ENCODE measurements around the gene UBXN10. TPM values are rescaled to one million over a fixed set of nuclear protein-coding genes. Genes with fewer than 3 reads are reported as not detected.

Gene UBXN10
- total and polyA plus RNA-seq, 2 donors (not counting 3 experiments of a cell fraction or from before 2014, with no cell fraction given): not detected

DNA sequence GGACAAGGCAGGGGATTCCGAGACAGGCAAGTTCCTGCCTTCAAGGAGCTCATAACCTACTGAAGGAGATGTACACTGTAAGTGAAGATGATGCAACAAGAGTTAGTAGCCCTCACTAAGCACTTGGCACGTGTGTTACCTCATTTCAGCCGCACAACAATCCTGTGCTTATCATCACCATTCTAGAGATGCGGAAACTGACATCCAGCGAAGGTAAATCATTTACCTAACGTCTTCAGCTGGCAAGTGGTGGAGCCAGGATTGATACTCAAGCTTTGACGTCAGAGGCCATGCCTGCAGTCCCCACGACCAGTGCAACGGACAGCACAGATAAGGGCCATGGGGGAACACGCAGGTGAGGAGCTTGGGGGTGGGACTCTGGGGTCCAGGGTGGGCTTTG lies 2.9 kb upstream of the UBXN10 start:
- H3K79me2 ChIP-seq (ENCODE audit: control insufficient read depth, insufficient read depth, low read length): no peaks in the 10 kb centered on the region
- dilution Hi-C loops (cut with MboI; ENCODE audit: extremely low pct_ligation_motif_present, low sequenced_read_pairs) (no loop called here), intact Hi-C loops (cut with micrococcal nuclease) (no loop called here)
- no peaks in the 10 kb centered on the region for H3K9me3 ChIP-seq (replicated peaks; ENCODE audit: control insufficient read depth, insufficient read depth, low read length)
- peaks cover 4% of the 10 kb centered on the region for H3K4me1 ChIP-seq (ENCODE audit: control insufficient read depth, extremely low read depth, insufficient read depth, low read length)
- H3K36me3 ChIP-seq (ENCODE audit: control insufficient read depth in 2 of 2, extremely low read depth in 1 of 2, insufficient read depth in 2 of 2, low read length in 2 of 2): no peaks in the 10 kb centered on the region
- H3K4me2 ChIP-seq (ENCODE audit: insufficient read depth, low read length): no peak overlapping the region
- no peak overlapping the region for H2AFZ ChIP-seq (ENCODE audit: low read depth, low read length)
- no peaks in the 10 kb centered on the region for H3K9me1 ChIP-seq (replicated peaks; ENCODE audit: control insufficient read depth, extremely low read depth, insufficient read depth, low read length)
- no peak overlapping the region for H3K4me3 ChIP-seq (replicated peaks in 1 of 3; ENCODE audit: insufficient read depth in 1 of 3, low read depth in 1 of 3, low read length in 3 of 3)
- ChIA-PET CTCF (interaction anchor here (1.4 to 1.9 kb wide), 3 partner anchors 13 to 262 kb away, joined by 3 to 6 read pairs (median 5); no protein-coding TSS in a partner anchor), POLR2A (no interaction called here)
- DNase-seq (ENCODE audit: low read depth, low spot score) (no peak), FAIRE-seq (no peak)
- no TSS peak for BruUV-seq (replicated peaks)
- H3K27me3 ChIP-seq (ENCODE audit: control insufficient read depth in 2 of 2, insufficient read depth in 2 of 2, low read length in 2 of 2): peaks cover 15% of the 10 kb centered on the region in 2 experiments
- TF ChIP-seq FOS (IDR thresholded peaks at IDR 0.05; ENCODE audit: borderline replicate concordance, insufficient read depth, low read length) (no peak), POLR2A (IDR thresholded peaks at IDR 0.05; ENCODE audit: low read depth, low read length) (no peak), JUN (IDR thresholded peaks at IDR 0.05; ENCODE audit: borderline replicate concordance, insufficient read depth, insufficient read length, low read depth) (no peak)
- TF ChIP-seq, protein P1, sequence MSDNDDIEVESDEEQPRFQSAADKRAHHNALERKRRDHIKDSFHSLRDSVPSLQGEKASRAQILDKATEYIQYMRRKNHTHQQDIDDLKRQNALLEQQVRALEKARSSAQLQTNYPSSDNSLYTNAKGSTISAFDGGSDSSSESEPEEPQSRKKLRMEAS (IDR thresholded peaks at IDR 0.05; ENCODE audit: insufficient read depth, insufficient read length): no peak
- TF ChIP-seq, protein P2, sequence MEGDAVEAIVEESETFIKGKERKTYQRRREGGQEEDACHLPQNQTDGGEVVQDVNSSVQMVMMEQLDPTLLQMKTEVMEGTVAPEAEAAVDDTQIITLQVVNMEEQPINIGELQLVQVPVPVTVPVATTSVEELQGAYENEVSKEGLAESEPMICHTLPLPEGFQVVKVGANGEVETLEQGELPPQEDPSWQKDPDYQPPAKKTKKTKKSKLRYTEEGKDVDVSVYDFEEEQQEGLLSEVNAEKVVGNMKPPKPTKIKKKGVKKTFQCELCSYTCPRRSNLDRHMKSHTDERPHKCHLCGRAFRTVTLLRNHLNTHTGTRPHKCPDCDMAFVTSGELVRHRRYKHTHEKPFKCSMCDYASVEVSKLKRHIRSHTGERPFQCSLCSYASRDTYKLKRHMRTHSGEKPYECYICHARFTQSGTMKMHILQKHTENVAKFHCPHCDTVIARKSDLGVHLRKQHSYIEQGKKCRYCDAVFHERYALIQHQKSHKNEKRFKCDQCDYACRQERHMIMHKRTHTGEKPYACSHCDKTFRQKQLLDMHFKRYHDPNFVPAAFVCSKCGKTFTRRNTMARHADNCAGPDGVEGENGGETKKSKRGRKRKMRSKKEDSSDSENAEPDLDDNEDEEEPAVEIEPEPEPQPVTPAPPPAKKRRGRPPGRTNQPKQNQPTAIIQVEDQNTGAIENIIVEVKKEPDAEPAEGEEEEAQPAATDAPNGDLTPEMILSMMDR (IDR thresholded peaks at IDR 0.05; ENCODE audit: extremely low read depth in 1 of 2, insufficient read depth in 1 of 2, low read depth in 1 of 2, low read length in 2 of 2): no peak
- H3K27ac ChIP-seq (ENCODE audit: insufficient read depth, low read depth, low read length): no peak overlapping the region
- H4K20me1 ChIP-seq (replicated peaks; ENCODE audit: control insufficient read depth, extremely low read depth, insufficient read depth, low read length): no peaks in the 10 kb centered on the region
- H3K9ac ChIP-seq (replicated peaks; ENCODE audit: extremely low read depth, insufficient read depth, low read length): no peak overlapping the region

All from endothelial cell of umbilical vein (primary cell).